SU-DHL-6 (cell line): Measurements from ENCODE around the gene SUOX.
"Not testable (repeated sequence)": the region's sequence is repeated elsewhere in the genome, so short reads cannot be mapped to it uniquely, and the experiment has no call there.

Experiments used
- H2AFZ ChIP-seq: fragments of 200-600 bp; sonication (generic); 2 replicates; pipeline ENCODE4 v1.6.1; 2014; ENCODE audit warnings: low read depth, mild to moderate bottlenecking, moderate library complexity, mixed read lengths, antibody characterized with exemption, low read length; ENCODE audit not compliant: severe bottlenecking
- H3F3A ChIP-seq: fragments of 200-600 bp; shearing (Covaris generic); 2 replicates; pipeline ENCODE4 v1.6.0; 2016; ENCODE audit warnings: antibody characterized with exemption, mild to moderate bottlenecking; ENCODE audit not compliant: insufficient read depth
- H3K27ac ChIP-seq: fragments of 200-600 bp; sonication (generic); 2 replicates; pipeline ENCODE4 v1.5.1; 2016; ENCODE audit warnings: low read depth, mild to moderate bottlenecking, low read length, moderate library complexity, mixed read lengths
- H3K27me3 ChIP-seq: fragments of 200-600 bp; sonication (generic), shearing (Covaris generic); 2 replicates; pipeline ENCODE4 v1.6.0; 2014; ENCODE audit warnings: mild to moderate bottlenecking, low read length
- H3K36me3 ChIP-seq: fragments of 200-600 bp; sonication (generic); 2 replicates; pipeline ENCODE4 v1.6.1; 2014; ENCODE audit warnings: mild to moderate bottlenecking, low read length, mixed read lengths
- H3K4me2 ChIP-seq: fragments of 300-600, 200-600 bp; shearing (Covaris generic), sonication (generic); 2 replicates; pipeline ENCODE4 v1.6.0; 2014; ENCODE audit warnings: low read length, low read depth, mild to moderate bottlenecking; ENCODE audit not compliant: poor library complexity, severe bottlenecking
- H3K4me3 ChIP-seq: fragments of 200-600 bp; sonication (generic); 2 replicates; pipeline ENCODE4 v1.5.1; 2014; ENCODE audit warnings: antibody characterized with exemption, low read length, mild to moderate bottlenecking, mixed read lengths; ENCODE audit not compliant: insufficient read depth, poor library complexity, severe bottlenecking
- H3K79me2 ChIP-seq: fragments of 200-600 bp; sonication (generic); 2 replicates; pipeline ENCODE4 v1.6.1; 2014; ENCODE audit warnings: mild to moderate bottlenecking, low read length, moderate library complexity; ENCODE audit not compliant: insufficient read depth
- H3K9ac ChIP-seq: fragments of 200-600 bp; sonication (generic); 2 replicates; pipeline ENCODE4 v1.7.0; 2014; ENCODE audit warnings: mild to moderate bottlenecking, low read length
- H3K9me2 ChIP-seq: fragments of 200-600 bp; sonication (generic); replicated peaks from 2 replicates; pipeline ENCODE4 v1.6.1; 2014; ENCODE audit warnings: low read length; ENCODE audit not compliant: insufficient read depth
- H3K9me3 ChIP-seq: fragments of 200-600 bp; sonication (generic); 2 replicates; pipeline ENCODE4 v1.6.1; 2014; ENCODE audit warnings: low read length, mixed read lengths; ENCODE audit not compliant: insufficient read depth
- H4K20me1 ChIP-seq: fragments of 200-600 bp; sonication (generic); 2 replicates; pipeline ENCODE4 v1.6.1; 2014; ENCODE audit warnings: low read depth, mild to moderate bottlenecking, antibody characterized with exemption, low read length, moderate library complexity, mixed read lengths
- CTCF ChIP-seq: fragments of 200-600 bp; sonication (generic); IDR thresholded peaks from one replicate; pipeline ENCODE4 v1.5.1; 2017; ENCODE audit warnings: antibody characterized with exemption, mild to moderate bottlenecking, low read length, moderate library complexity; ENCODE audit not compliant: insufficient read depth, poor library complexity, severe bottlenecking
- EZH2phosphoT487 ChIP-seq: fragments of 200-600 bp; sonication (generic), shearing (Covaris generic); conservative IDR thresholded peaks from 2 replicates; pipeline ENCODE4 v1.6.1; 2018; ENCODE audit warnings: mild to moderate bottlenecking, antibody characterized with exemption, low read length, moderate library complexity, mixed read lengths

SUOX gene

GRCh38 chr12:56040963-56041551, 44.0 kb downstream of the SUOX start:
- peaks cover 31% of the 10 kb centered on the region for H3F3A ChIP-seq
- H3K4me2 ChIP-seq = peak overlapping the region; percentile 94
- H3K79me2 ChIP-seq = peaks cover 21% of the 10 kb centered on the region
- peak overlapping the region; percentile 66 for H3K27ac ChIP-seq
- H2AFZ ChIP-seq = peak overlapping the region; percentile 97
- H3K36me3 ChIP-seq = peaks cover 15% of the 10 kb centered on the region
- no peaks in the 10 kb centered on the region for H3K9me2 ChIP-seq
- no peaks in the 10 kb centered on the region for H3K27me3 ChIP-seq
- peak overlapping the region; percentile 61 for H3K4me3 ChIP-seq
- TF ChIP-seq CTCF = no peak
- no peak for TF ChIP-seq EZH2phosphoT487
- no peaks in the 10 kb centered on the region for H3K9me3 ChIP-seq
- 0 out of 2 replicates have a peak, but pooled peaks cover 6% of the 10 kb centered on the region for H4K20me1 ChIP-seq
- H3K9ac ChIP-seq = peak overlapping the region; percentile 80

GRCh38 chr12:56041552-56042429, 44.7 kb downstream of the SUOX start, which contains the start of gene RPS26:
Gene RPS26, plus strand, starts transcription at chr12:56041918. Its CDS starts 249 bp downstream, at chr12:56042167.
- H2AFZ ChIP-seq = peak within 1 kb of the TSS; percentile 97
- no peaks in the 10 kb centered on the region for H3K9me2 ChIP-seq
- H4K20me1 ChIP-seq = 0 out of 2 replicates have a peak, but pooled peaks cover 6% of the 10 kb centered on the region
- H3K9me3 ChIP-seq = no peaks in the 10 kb centered on the region
- peak within 1 kb of the TSS; percentile 82 for H3K27ac ChIP-seq
- peak within 1 kb of the TSS; percentile 80 for H3K9ac ChIP-seq
- H3K4me2 ChIP-seq = peak within 1 kb of the TSS; percentile 94
- peaks cover 15% of the 10 kb centered on the region for H3K36me3 ChIP-seq
- peaks cover 39% of the 10 kb centered on the region for H3F3A ChIP-seq
- peak within 1 kb of the TSS; percentile 90 for H3K4me3 ChIP-seq
- H3K27me3 ChIP-seq = no peaks in the 10 kb centered on the region
- H3K79me2 ChIP-seq = peaks cover 21% of the 10 kb centered on the region
- TF ChIP-seq EZH2phosphoT487 = no peak
- TF ChIP-seq CTCF = peak; percentile 66

- Histone ChIP-seq H3K79me2 (peaks cover 21% of the 10 kb centered on the region), H3K4me2 (peak overlapping the region; percentile 90), H3F3A (peaks cover 39% of the 10 kb centered on the region), H3K27ac (peak overlapping the region; percentile 82), H3K9ac (peak overlapping the region; percentile 80), H3K36me3 (peaks cover 15% of the 10 kb centered on the region), H3K4me3 (peak overlapping the region; percentile 90)
- not testable (repeated sequence) for H2AFZ ChIP-seq, H4K20me1 ChIP-seq, H3K9me2 ChIP-seq, H3K27me3 ChIP-seq, H3K9me3 ChIP-seq
These were observed 45.3 kb downstream of the SUOX start for GRCh38 chr12:56042430-56042813.

GRCh38 chr12:56042843-56043242, 45.8 kb downstream of the SUOX start:
- Histone ChIP-seq H3K4me2 (peak overlapping the region; percentile 90), H2AFZ (no peak overlapping the region), H3K4me3 (peak overlapping the region; percentile 90), H3K9ac (peak overlapping the region; percentile 80), H3K79me2 (peaks cover 21% of the 10 kb centered on the region), H3K27ac (peak overlapping the region; percentile 82; the same call in 1 of the 2 replicates), H4K20me1 (0 out of 2 replicates have a peak, but pooled peaks cover 6% of the 10 kb centered on the region), H3K36me3 (peaks cover 15% of the 10 kb centered on the region), H3K9me2 (no peaks in the 10 kb centered on the region), H3K27me3 (no peaks in the 10 kb centered on the region), H3K9me3 (no peaks in the 10 kb centered on the region), H3F3A (peaks cover 39% of the 10 kb centered on the region)
- no peak for TF ChIP-seq EZH2phosphoT487
- no peak for TF ChIP-seq CTCF
